Endodermal cell (in vitro differentiated cells): Measurements from ENCODE around the gene OGFOD1. TPM values are rescaled to one million over a fixed set of nuclear protein-coding genes. Genes with fewer than 3 reads are reported as not detected.

Experiments used
- DNase-seq: peaks from one replicate; pipeline ENCODE4 v3.0.0-alpha.2; 2017
- H3K27ac ChIP-seq: 2 replicates; pipeline ENCODE4 v1.5.1; 2013; ENCODE audit warnings: mild to moderate bottlenecking, low read depth, low read length, moderate library complexity
- H3K27me3 ChIP-seq: 2 replicates; pipeline ENCODE4 v1.6.1; 2013; ENCODE audit warnings: mild to moderate bottlenecking, low read length, moderate library complexity; ENCODE audit not compliant: insufficient read depth, control insufficient read depth, poor library complexity, severe bottlenecking
- H3K36me3 ChIP-seq: 2 replicates; pipeline ENCODE4 v1.7.0; 2013; ENCODE audit warnings: mild to moderate bottlenecking, low read length, moderate library complexity; ENCODE audit not compliant: control insufficient read depth, insufficient read depth
- H3K4me1 ChIP-seq: one replicate; pipeline ENCODE4 v1.7.0; 2013; ENCODE audit warnings: low read length; ENCODE audit not compliant: control insufficient read depth, insufficient read depth
- H3K4me3 ChIP-seq: 2 replicates; pipeline ENCODE4 v1.5.1; 2013; ENCODE audit warnings: mild to moderate bottlenecking, low read length, moderate library complexity
- H3K9ac ChIP-seq: 2 replicates; pipeline ENCODE4 v1.6.1; 2013; ENCODE audit warnings: mild to moderate bottlenecking, low read length, moderate library complexity; ENCODE audit not compliant: poor library complexity, severe bottlenecking; ENCODE audit errors: extremely low read depth
- H3K9me3 ChIP-seq: 2 replicates; pipeline ENCODE4 v1.6.1; 2013; ENCODE audit warnings: mild to moderate bottlenecking, low read length, moderate library complexity; ENCODE audit not compliant: control insufficient read depth
- H3K27ac Mint-ChIP-seq: 2 replicates; pipeline ENCODE4 v1.8.0; 2020; ENCODE audit warnings: mixed read lengths
- H3K27me3 Mint-ChIP-seq: 2 replicates; pipeline ENCODE4 v1.8.0; 2021; ENCODE audit warnings: mild to moderate bottlenecking, mixed read lengths; ENCODE audit not compliant: insufficient read depth
- H3K36me3 Mint-ChIP-seq: 2 replicates; pipeline ENCODE4 v1.8.0; 2020; ENCODE audit warnings: low read depth, mixed read lengths
- H3K4me1 Mint-ChIP-seq: 2 replicates; pipeline ENCODE4 v1.8.0; 2020; ENCODE audit warnings: mixed read lengths
- H3K4me3 Mint-ChIP-seq: 2 replicates; pipeline ENCODE4 v1.8.0; 2020; ENCODE audit warnings: mild to moderate bottlenecking, moderate library complexity, mixed read lengths
- H3K9me3 Mint-ChIP-seq: 2 replicates; pipeline ENCODE4 v1.8.0; 2020; ENCODE audit warnings: mild to moderate bottlenecking, mixed read lengths
- CTCF ChIP-seq: fragments of 200-600 bp; sonication (generic); conservative IDR thresholded peaks from 2 replicates; pipeline ENCODE4 v1.5.0; 2021; ENCODE audit warnings: antibody characterized with exemption, mild to moderate bottlenecking
- WGBS, 2 experiments: methylation state at CpG; one replicate each; pipeline versions ENCODE4 v1.1.5 to v1.1.7; 2013; ENCODE audit warnings: missing lambda C conversion rate in 2 of 2, mixed read lengths in 1 of 2; ENCODE audit not compliant: insufficient coverage in 1 of 2, insufficient read length in 1 of 2; 5-methylcytosine and 5-hydroxymethylcytosine counted together
- total RNA-seq, 2 donors: library from RNA; stranded (reverse); fragmentation: NEBNext Ultra II Directional in 1 of 2; extraction: Animal tissue kit (Norgen Biotek cat#: 25700) in 1 of 2; gene quantifications; 2 replicates in 1 of 2; 3 replicates in 1 of 2; pipeline ENCODE4 v1.2.1, GENCODE V29; 2021

Gene OGFOD1
- total RNA-seq, 2 donors from 2014 or later, result 54.3 to 55.1 TPM

GRCh38 chr16:56451753-56452689 lies 667 bp downstream of the OGFOD1 start:
- Mint-ChIP-seq H3K4me3 (peak overlapping the region; percentile 86), H3K27ac (peak overlapping the region; percentile 97), H3K27me3 (no peaks in the 10 kb centered on the region), H3K36me3 (peaks cover 30% of the 10 kb centered on the region), H3K9me3 (no peaks in the 10 kb centered on the region), H3K4me1 (peaks cover 25% of the 10 kb centered on the region)
- TF ChIP-seq CTCF, result no peak
- Histone ChIP-seq H3K9me3 (no peaks in the 10 kb centered on the region), H3K36me3 (peaks cover 47% of the 10 kb centered on the region), H3K4me3 (peak overlapping the region; percentile 90), H3K4me1 (peaks cover 12% of the 10 kb centered on the region), H3K9ac (peak overlapping the region; percentile 91), H3K27me3 (no peaks in the 10 kb centered on the region), H3K27ac (peak overlapping the region; percentile 53)
- 10 to 17% methylated on average over 19 to 31 of the region's 31 CpGs for WGBS, 2 experiments
- peak; percentile 63 for DNase-seq

GRCh38 chr16:56457927-56458470 lies 6.6 kb downstream of the OGFOD1 start:
- H3K9ac ChIP-seq, result no peak overlapping the region
- no peak for DNase-seq
- Mint-ChIP-seq H3K4me3 (no peak overlapping the region), H3K9me3 (no peaks in the 10 kb centered on the region), H3K4me1 (peaks cover 4% of the 10 kb centered on the region), H3K27ac (peak overlapping the region; percentile 52), H3K27me3 (no peaks in the 10 kb centered on the region), H3K36me3 (peaks cover 72% of the 10 kb centered on the region)
- H3K9me3 ChIP-seq, result no peaks in the 10 kb centered on the region
- peaks cover 5% of the 10 kb centered on the region for H3K4me1 ChIP-seq
- WGBS, 2 experiments, result 91 to 96% methylated on average over 4 to 6 of the region's 6 CpGs
- no peak overlapping the region for H3K4me3 ChIP-seq
- no peak overlapping the region for H3K27ac ChIP-seq
- no peaks in the 10 kb centered on the region for H3K27me3 ChIP-seq
- peaks cover 84% of the 10 kb centered on the region for H3K36me3 ChIP-seq
- no peak for TF ChIP-seq CTCF

- H3K9me3 Mint-ChIP-seq, result no peaks in the 10 kb centered on the region
- no peak for DNase-seq
- H3K36me3 Mint-ChIP-seq, result peaks cover 69% of the 10 kb centered on the region
- H3K27me3 Mint-ChIP-seq, result no peaks in the 10 kb centered on the region
- no peak overlapping the region for H3K27ac Mint-ChIP-seq
- H3K36me3 ChIP-seq, result peaks cover 81% of the 10 kb centered on the region
- H3K4me3 ChIP-seq, result no peak overlapping the region
- no peak overlapping the region for H3K27ac ChIP-seq
- H3K4me1 ChIP-seq, result peaks cover 5% of the 10 kb centered on the region
- WGBS, 2 experiments, result 79% methylated on average over 2 of the region's 2 CpGs; no CpG with 5 or more reads in 1 of the 2 experiments
- no peaks in the 10 kb centered on the region for H3K27me3 ChIP-seq
- H3K4me3 Mint-ChIP-seq, result no peak overlapping the region
- no peaks in the 10 kb centered on the region for H3K9me3 ChIP-seq
- no peak overlapping the region for H3K9ac ChIP-seq
- no peak for TF ChIP-seq CTCF
- peaks cover 4% of the 10 kb centered on the region for H3K4me1 Mint-ChIP-seq
These were observed 8.7 kb downstream of the OGFOD1 start for GRCh38 chr16:56460101-56460500.
